SJCRH30 (cell line): ENCODE data around the gene PCBP3. TPM values are rescaled to one million over a fixed set of nuclear protein-coding genes. Genes with fewer than 3 reads are reported as not detected.
"Not testable (repeated sequence)": the region's sequence is repeated elsewhere in the genome, so short reads cannot be mapped to it uniquely, and the experiment has no call there.

Experiments
- DNase-seq, 2 experiments: peaks; one replicate each; pipeline ENCODE4 v3.0.0-alpha.2; 2015 to 2020
- H3K27ac ChIP-seq: fragments of 250-450 bp; sonication (Bioruptor Pico); 2 replicates; pipeline ENCODE4 v1.5.1; 2020; ENCODE audit warnings: mild to moderate bottlenecking, moderate library complexity
- H3K27me3 ChIP-seq: fragments of 250-450 bp; sonication (Bioruptor Pico); 2 replicates; pipeline ENCODE4 v1.5.1; 2020; ENCODE audit warnings: mild to moderate bottlenecking, moderate library complexity
- H3K36me3 ChIP-seq: fragments of 250-450 bp; sonication (Bioruptor Pico); 2 replicates; pipeline ENCODE4 v1.5.1; 2020; ENCODE audit warnings: mild to moderate bottlenecking, moderate library complexity
- H3K4me1 ChIP-seq: fragments of 250-450 bp; sonication (Bioruptor Pico); 2 replicates; pipeline ENCODE4 v1.5.1; 2020; ENCODE audit warnings: mild to moderate bottlenecking, moderate library complexity
- H3K4me3 ChIP-seq: fragments of 250-450 bp; sonication (Bioruptor Pico); 2 replicates; pipeline ENCODE4 v1.5.1; 2020; ENCODE audit warnings: mild to moderate bottlenecking, moderate library complexity
- H3K9me3 ChIP-seq: fragments of 250-450 bp; sonication (Bioruptor Pico); replicated peaks from 2 replicates; pipeline ENCODE4 v1.5.1; 2020; ENCODE audit warnings: mild to moderate bottlenecking, moderate library complexity
- total RNA-seq: library from RNA; depleted of rRNA; stranded (reverse); fragments of >200 nt; shearing (Covaris generic); gene quantifications from 2 replicates; pipeline ENCODE4 v1.2.3, GENCODE V29; 2014

The PCBP3 gene
- total RNA-seq, 1 experiment from 2014 or later: not detected

- peaks cover 4% of the 10 kb centered on the region; the same call in 1 of the 2 replicates for H3K9me3 ChIP-seq
- no peak overlapping the region for H3K4me3 ChIP-seq
- no peaks in the 10 kb centered on the region for H3K36me3 ChIP-seq
- no peaks in the 10 kb centered on the region for H3K4me1 ChIP-seq
- H3K27me3 ChIP-seq: no peaks in the 10 kb centered on the region
- H3K27ac ChIP-seq: no peak overlapping the region
- no peak for DNase-seq
These were observed 7.1 kb upstream of the PCBP3 start for GRCh38 chr21:45636459-45636858.

- Histone ChIP-seq H3K4me3 (no peak overlapping the region), H3K9me3 (peaks cover 4% of the 10 kb centered on the region; the same call in 1 of the 2 replicates), H3K36me3 (no peaks in the 10 kb centered on the region), H3K27ac (no peak overlapping the region), H3K4me1 (no peaks in the 10 kb centered on the region), H3K27me3 (no peaks in the 10 kb centered on the region)
- no peak for DNase-seq
These were observed 6.4 kb upstream of the PCBP3 start for GRCh38 chr21:45636951-45637646.

GRCh38 chr21:45637883-45638282, 5.6 kb upstream of the PCBP3 start:
- no peaks in the 10 kb centered on the region for H3K4me1 ChIP-seq
- H3K27me3 ChIP-seq: no peaks in the 10 kb centered on the region
- no peak overlapping the region for H3K27ac ChIP-seq
- H3K36me3 ChIP-seq: no peaks in the 10 kb centered on the region
- peaks cover 4% of the 10 kb centered on the region; the same call in 1 of the 2 replicates for H3K9me3 ChIP-seq
- no peak for DNase-seq
- no peak overlapping the region for H3K4me3 ChIP-seq

GRCh38 chr21:45638707-45639106, 4.8 kb upstream of the PCBP3 start:
- Histone ChIP-seq H3K4me1 (no peaks in the 10 kb centered on the region), H3K9me3 (peaks cover 4% of the 10 kb centered on the region; the same call in 1 of the 2 replicates), H3K4me3 (no peak overlapping the region), H3K27me3 (no peaks in the 10 kb centered on the region), H3K36me3 (no peaks in the 10 kb centered on the region), H3K27ac (no peak overlapping the region)
- DNase-seq: no peak

DNA sequence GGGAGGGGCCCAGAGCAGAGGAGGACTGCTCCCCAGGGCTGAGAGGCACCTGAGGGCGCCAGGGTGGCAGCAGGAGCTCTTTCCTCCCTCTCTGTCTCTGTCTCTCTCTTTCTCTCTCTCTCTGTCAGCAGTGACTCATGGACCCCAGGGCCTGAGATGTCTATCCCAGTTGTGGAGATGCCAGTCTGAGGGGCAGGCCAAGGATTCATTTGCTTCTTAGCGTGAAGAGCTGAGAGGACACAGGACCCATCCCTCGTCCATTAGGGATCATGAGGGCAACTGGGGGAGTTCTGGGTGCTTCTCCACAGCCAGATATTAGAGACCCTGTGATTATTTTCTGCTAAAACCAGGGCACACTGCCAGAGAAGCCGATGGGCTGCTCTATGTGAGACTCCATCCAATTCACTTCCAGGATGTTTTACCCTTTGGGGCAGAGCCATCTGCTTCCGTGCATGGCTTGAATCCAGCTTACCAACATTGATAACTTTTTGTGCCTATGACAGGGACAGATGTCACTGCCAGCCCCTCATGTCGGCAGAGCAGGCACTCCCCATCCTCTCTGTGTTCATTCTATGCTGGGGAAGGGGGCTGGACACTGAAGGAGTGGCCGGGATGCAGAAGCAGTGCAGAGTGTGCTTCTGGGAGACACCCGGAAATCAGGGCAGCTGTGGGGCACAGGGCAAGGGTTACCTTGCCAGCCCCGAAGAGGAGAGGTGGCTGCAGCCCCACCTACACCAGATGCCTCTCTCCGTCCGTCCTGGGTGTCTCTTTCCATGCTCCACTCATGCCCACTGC, 4.1 kb upstream of the PCBP3 start:
- no peaks in the 10 kb centered on the region for H3K27me3 ChIP-seq
- no peak for DNase-seq
- H3K27ac ChIP-seq: no peak overlapping the region
- peaks cover 4% of the 10 kb centered on the region; the same call in 1 of the 2 replicates for H3K9me3 ChIP-seq
- H3K4me3 ChIP-seq: no peak overlapping the region
- no peaks in the 10 kb centered on the region for H3K36me3 ChIP-seq
- H3K4me1 ChIP-seq: no peaks in the 10 kb centered on the region

- no peak overlapping the region for H3K27ac ChIP-seq
- H3K4me3 ChIP-seq: no peak overlapping the region
- no peak for DNase-seq
- H3K9me3 ChIP-seq: peaks cover 4% of the 10 kb centered on the region; the same call in 1 of the 2 replicates
- H3K4me1 ChIP-seq: no peaks in the 10 kb centered on the region
- H3K36me3 ChIP-seq: no peaks in the 10 kb centered on the region
- no peaks in the 10 kb centered on the region for H3K27me3 ChIP-seq
These were observed 3.3 kb upstream of the PCBP3 start for GRCh38 chr21:45640001-45640887.

GRCh38 chr21:45640888-45641479, 2.5 kb upstream of the PCBP3 start:
- H3K9me3 ChIP-seq: no peaks in the 10 kb centered on the region
- H3K4me3 ChIP-seq: no peak overlapping the region
- no peaks in the 10 kb centered on the region for H3K4me1 ChIP-seq
- H3K27me3 ChIP-seq: no peaks in the 10 kb centered on the region
- no peaks in the 10 kb centered on the region for H3K36me3 ChIP-seq
- no peak for DNase-seq
- no peak overlapping the region for H3K27ac ChIP-seq

DNA sequence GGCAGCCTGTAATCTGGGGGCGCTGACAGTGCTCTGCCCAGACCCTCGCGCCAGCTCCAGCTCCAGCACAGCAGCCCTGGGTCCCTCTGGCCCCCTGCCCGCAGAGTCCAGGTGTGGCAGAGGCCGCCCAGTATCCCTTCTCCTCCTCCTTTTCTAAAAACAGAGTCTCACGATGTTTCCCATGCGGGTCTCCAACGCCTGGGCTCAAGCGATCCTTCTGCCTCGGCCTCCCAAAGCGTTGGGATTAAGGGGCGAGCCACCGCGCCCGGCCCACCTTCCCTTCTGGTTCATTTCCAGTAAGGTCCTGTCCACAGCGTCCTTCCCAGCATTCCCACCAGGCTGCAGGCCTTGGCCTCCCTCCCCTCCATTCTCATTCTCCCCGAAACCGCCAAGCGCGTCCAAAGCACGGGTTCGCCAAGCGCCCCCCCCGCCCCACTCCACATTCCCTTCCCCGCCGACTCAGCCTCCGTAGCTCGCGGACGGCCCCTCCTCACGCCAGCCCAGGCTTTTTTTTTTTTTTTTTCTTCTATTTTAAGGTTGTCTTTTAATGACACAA, 2.0 kb upstream of the PCBP3 start:
- Histone ChIP-seq H3K36me3 (no peaks in the 10 kb centered on the region), H3K27me3 (no peaks in the 10 kb centered on the region), H3K4me1 (no peaks in the 10 kb centered on the region), H3K9me3 (no peaks in the 10 kb centered on the region), H3K27ac (no peak overlapping the region), H3K4me3 (no peak overlapping the region)
- no peak for DNase-seq

DNA sequence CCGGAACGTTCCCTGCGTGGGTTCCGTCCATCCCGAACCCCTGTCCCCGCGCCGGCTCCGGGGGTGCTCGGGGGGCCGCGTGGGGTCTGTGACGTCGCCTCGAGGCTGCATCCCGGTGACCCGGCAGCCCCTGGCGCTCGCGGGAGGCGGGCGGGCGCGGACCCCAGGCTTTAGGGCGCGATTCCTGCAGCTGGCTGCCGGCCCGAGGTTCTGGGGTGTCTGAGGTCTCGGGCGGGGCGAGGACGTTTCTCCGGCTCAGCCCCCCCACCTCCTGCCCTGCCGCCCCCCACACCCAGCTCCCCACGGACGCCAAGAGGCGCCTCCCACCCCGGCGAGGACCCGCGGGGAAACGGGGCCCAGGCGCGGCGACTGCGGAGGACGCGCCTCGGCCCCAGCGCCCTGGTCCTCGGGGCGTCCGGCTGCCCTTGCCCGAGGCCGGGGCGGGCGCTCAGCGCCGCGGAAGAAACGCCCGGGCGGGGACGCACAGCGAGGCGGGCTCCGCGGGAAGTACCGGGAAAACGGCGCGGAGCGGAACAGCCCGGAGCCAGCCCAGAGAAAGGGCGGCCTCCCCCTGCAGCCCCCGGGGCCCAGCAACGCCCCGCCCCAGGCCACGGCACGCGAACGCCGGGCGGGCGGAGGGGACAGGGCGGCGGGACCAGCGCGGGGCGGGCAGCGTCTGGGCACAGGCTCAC, 1.3 kb upstream of the PCBP3 start:
- DNase-seq: no peak

DNA sequence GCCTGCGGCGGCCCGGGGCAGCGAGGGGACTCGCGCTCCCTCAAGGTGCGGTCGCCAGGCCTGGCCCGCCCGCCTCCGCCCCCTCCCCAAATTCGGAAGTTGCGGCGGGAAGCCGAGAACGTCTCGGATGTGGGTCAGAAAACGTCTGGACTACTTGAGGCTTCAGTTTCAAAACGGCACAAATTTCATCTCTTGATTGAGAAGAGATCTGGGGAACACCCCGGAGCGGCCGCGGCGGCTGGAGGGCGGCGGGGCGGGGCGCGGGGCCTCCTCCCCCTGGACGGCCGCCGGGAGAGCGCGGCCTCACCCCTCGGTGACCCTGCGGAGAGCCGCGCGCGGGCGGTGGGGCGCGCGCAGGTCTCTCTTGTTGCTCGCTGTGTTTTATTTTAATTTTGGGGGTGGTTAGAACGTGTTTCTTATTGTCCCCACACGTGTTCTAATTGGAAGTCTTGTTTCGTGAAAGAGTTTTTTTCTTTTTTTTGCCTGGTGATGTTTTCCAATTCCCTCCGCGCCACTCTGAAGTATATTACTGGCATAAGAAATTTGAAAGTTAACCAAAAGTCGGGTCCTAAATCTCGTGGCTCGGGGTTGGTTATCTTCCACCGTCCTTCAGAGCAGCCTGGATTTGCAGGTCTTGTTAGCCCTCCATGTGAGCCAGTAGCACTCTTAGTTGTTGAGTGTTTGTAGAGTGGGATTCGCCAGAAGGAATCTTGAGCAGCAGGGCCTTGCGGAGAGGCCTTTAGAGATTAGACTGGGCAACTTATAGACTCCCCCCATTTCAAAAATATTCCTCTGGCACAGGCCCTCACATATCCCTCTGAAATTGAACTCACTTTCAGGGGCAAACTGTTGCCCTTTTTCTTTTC, 749 bp downstream of the PCBP3 start:
- H3K36me3 ChIP-seq: no peaks in the 10 kb centered on the region
- no peak overlapping the region for H3K27ac ChIP-seq
- no peak for DNase-seq
- H3K9me3 ChIP-seq: no peaks in the 10 kb centered on the region
- H3K4me1 ChIP-seq: no peaks in the 10 kb centered on the region
- H3K4me3 ChIP-seq: no peak overlapping the region
- no peaks in the 10 kb centered on the region for H3K27me3 ChIP-seq

More for the DNA sequence above, 1.3 kb upstream of the PCBP3 start:
- Histone ChIP-seq H3K36me3 (no peaks in the 10 kb centered on the region), H3K27me3 (no peaks in the 10 kb centered on the region), H3K4me3 (no peak overlapping the region), H3K9me3 (no peaks in the 10 kb centered on the region), H3K27ac (no peak overlapping the region), H3K4me1 (no peaks in the 10 kb centered on the region)

- Histone ChIP-seq H3K36me3 (no peaks in the 10 kb centered on the region), H3K27ac (no peak overlapping the region), H3K4me3 (no peak overlapping the region), H3K27me3 (0 out of 2 replicates have a peak, but pooled peaks cover 3% of the 10 kb centered on the region), H3K9me3 (no peaks in the 10 kb centered on the region), H3K4me1 (no peaks in the 10 kb centered on the region)
- DNase-seq: no peak
These were observed 8.4 kb downstream of the PCBP3 start for GRCh38 chr21:45651921-45652320.

- no peaks in the 10 kb centered on the region for H3K9me3 ChIP-seq
- H3K4me3 ChIP-seq: no peak overlapping the region
- H3K36me3 ChIP-seq: no peaks in the 10 kb centered on the region
- no peaks in the 10 kb centered on the region for H3K4me1 ChIP-seq
- H3K27me3 ChIP-seq: 0 out of 2 replicates have a peak, but pooled peaks cover 3% of the 10 kb centered on the region
- DNase-seq: no peak
- no peak overlapping the region for H3K27ac ChIP-seq
These were observed 11.6 kb downstream of the PCBP3 start for GRCh38 chr21:45655124-45655523.

DNA sequence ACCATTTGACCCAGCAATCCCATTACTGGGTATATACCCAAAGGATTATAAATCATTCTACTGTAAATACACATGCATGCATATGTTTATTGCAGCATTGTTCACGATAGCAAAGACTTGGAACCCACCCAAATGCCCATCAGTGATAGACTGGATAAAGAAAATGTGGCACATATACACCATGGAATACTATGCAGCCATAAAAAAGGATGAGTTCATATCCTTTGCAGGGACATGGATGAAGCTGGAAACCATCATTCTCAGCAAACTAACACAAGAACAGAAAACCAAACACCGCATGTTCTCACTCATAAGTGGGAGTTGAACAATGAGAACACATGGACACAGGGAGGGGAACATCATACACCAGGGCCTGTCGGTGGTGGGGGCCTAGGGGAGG, 12.6 kb downstream of the PCBP3 start:
- not testable (repeated sequence) for H3K36me3 ChIP-seq, DNase-seq, H3K4me3 ChIP-seq, H3K9me3 ChIP-seq, H3K4me1 ChIP-seq, H3K27me3 ChIP-seq, H3K27ac ChIP-seq
